Retinal pigment epithelial cell (primary cell): ENCODE results near the gene TRAF3IP1.

Experiments used
- DNase-seq: peaks from one replicate; pipeline ENCODE4 v3.0.0-alpha.2; 2010; ENCODE audit warnings: low read depth
- H3K4me3 ChIP-seq: 2 replicates; pipeline ENCODE4 v1.5.1; 2011; ENCODE audit warnings: mild to moderate bottlenecking, low read length, control low read depth, moderate library complexity
- CTCF ChIP-seq: conservative IDR thresholded peaks from 2 replicates; pipeline ENCODE4 v1.5.1; 2011; ENCODE audit warnings: low read depth, low read length, control low read depth, inconsistent platforms

The TRAF3IP1 gene

GRCh38 chr2:238391042-238391689 is 70.8 kb downstream of the TRAF3IP1 start:
- no peak for DNase-seq
- TF ChIP-seq CTCF = no peak
- H3K4me3 ChIP-seq = no peak overlapping the region

DNA sequence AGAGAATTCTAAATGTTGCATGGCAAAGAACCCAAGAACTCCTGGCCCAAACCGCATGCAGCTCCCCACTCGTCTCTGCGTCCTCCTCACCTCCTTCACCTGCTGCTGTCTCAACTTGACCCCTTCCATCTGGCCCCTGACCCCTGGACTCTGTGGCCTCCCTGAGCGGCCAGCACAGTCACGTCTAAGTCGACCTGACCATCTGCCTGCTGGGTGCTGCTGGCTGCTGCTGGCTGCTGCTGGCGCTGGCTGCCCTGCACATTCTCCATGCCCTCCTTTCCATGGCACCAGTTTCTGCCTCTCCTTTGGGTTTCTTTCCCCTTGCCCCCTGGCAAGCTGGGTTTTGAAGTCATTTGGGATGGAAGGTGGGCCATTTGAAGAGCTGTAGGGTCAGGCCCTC is 76.3 kb downstream of the TRAF3IP1 start:
- H3K4me3 ChIP-seq = no peak overlapping the region
- no peak for DNase-seq
- TF ChIP-seq CTCF = no peak

DNA sequence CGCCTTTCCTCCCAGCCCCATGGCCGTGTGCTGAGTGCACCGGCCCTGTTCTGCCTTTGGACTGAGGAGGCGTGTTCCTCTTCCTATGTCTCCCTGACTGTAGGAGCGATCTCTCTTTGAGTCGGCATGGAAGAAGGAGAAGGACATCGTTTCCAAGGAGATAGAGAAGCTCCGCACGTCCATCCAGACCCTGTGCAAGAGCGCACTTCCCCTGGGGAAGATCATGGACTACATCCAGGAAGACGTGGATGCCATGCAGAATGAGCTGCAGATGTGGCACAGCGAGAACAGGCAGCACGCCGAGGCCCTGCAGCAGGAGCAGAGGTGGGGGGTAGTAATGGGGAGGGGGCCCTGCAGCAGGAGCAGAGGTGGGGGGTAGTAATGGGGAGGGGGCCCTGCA is 77.0 kb downstream of the TRAF3IP1 start:
- H3K4me3 ChIP-seq = no peak overlapping the region
- DNase-seq = no peak
- no peak for TF ChIP-seq CTCF

- DNase-seq = no peak
- no peak overlapping the region for H3K4me3 ChIP-seq
- TF ChIP-seq CTCF = no peak
Measured at GRCh38 chr2:238398577-238398976, 78.3 kb downstream of the TRAF3IP1 start.

DNA sequence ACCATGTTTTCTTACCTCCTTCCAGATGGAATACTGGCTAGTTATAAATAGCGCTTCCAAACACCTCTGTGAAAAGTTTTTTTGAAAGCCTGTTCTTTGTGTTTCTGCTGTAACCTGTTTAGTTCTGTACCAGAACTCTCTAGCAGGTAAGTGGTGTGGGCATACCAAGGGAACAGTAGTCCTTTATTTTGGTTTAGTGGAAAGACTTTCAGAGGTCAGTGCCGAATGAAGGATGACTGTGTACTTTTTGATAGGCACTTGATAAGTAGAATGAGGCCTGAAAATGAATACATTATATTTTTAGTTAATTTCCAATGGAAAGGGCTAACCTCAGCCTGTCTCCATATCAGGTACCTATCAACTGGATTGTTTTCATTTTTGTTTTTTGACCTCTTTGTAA is 78.8 kb downstream of the TRAF3IP1 start:
- TF ChIP-seq CTCF = no peak
- DNase-seq = no peak
- H3K4me3 ChIP-seq = no peak overlapping the region

- H3K4me3 ChIP-seq = no peak overlapping the region
- DNase-seq = no peak
- no peak for TF ChIP-seq CTCF
Measured at GRCh38 chr2:238401551-238401950, 81.2 kb downstream of the TRAF3IP1 start.

DNA sequence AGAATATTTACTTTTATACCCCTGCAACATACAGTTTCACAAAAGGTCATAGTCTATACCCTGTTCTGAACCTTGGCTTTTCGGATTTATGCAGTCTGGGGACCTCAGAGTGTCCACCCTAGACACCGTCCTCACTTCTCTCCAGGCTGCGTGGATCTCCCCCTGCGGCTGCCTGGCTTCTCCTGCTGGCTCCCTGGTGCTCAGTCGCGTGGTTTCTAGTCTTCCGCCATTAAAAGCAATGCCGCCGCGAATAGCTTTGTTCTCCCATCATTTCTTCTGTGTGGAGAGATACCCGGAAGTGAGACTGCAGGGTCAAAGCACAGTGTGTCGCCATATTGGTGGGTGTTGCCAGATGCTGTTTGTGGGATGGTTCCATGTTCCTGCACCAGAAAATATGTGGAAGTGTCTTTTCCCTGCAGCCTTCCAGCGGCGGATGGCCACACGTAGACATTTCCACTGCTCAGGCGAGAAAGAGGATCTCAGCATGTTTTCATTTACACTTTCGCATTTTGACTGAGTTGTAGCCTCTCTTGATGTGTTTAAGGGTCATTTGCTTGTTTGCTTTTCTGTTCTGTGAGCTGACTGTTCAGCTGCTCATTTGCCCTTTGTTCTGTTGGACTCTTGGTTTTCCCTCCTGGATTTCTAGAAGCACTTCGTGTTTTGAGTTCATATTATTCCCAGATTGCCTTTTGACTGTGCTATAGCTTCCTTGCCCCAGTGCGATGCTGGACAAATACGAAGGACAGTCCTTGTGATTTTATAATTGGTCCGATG is 83.5 kb downstream of the TRAF3IP1 start:
- H3K4me3 ChIP-seq = no peak overlapping the region
- DNase-seq = no peak
- no peak for TF ChIP-seq CTCF
